GM23338 (cell line): ENCODE measurements around the gene RBM38. TPM values are rescaled to one million over a fixed set of nuclear protein-coding genes. Genes with fewer than 3 reads are reported as not detected.

Experiments used
- ATAC-seq: fragments of 200-7000 bp; cut with Tn5 transposase; 3 replicates; pipeline ENCODE4 v1.9.1; 2020
- DNase-seq: peaks from one replicate; pipeline ENCODE4 v3.0.0-alpha.2; 2015; ENCODE audit warnings: low spot score
- H2AFZ ChIP-seq: fragments of 200-600 bp; sonication (generic); 2 replicates; pipeline ENCODE4 v1.8.0; 2016; ENCODE audit warnings: antibody characterized with exemption, mild to moderate bottlenecking, moderate library complexity
- H3F3A ChIP-seq: fragments of 200-600 bp; sonication (generic); replicated peaks from 2 replicates; pipeline ENCODE4 v1.8.0; 2017; ENCODE audit warnings: antibody characterized with exemption, mixed run types, low read depth
- H3K27ac ChIP-seq: fragments of 200-600 bp; sonication (generic); 2 replicates; pipeline ENCODE4 v1.6.1; 2016; ENCODE audit warnings: low read depth
- H3K27me3 ChIP-seq: fragments of 200-600 bp; sonication (generic); 2 replicates; pipeline ENCODE4 v1.8.0; 2016; ENCODE audit warnings: mild to moderate bottlenecking, mixed run types, moderate library complexity; ENCODE audit not compliant: insufficient read depth
- H3K36me3 ChIP-seq: fragments of 200-600 bp; sonication (generic); 2 replicates; pipeline ENCODE4 v1.8.0; 2016; ENCODE audit warnings: mild to moderate bottlenecking; ENCODE audit not compliant: insufficient read depth
- H3K4me1 ChIP-seq: fragments of 200-600 bp; sonication (generic); 2 replicates; pipeline ENCODE4 v1.8.0; 2016; ENCODE audit warnings: mild to moderate bottlenecking, moderate library complexity; ENCODE audit not compliant: insufficient read depth
- H3K4me2 ChIP-seq: fragments of 200-600 bp; sonication (generic); 2 replicates; pipeline ENCODE4 v1.7.1; 2017; ENCODE audit warnings: mixed run types
- H3K4me3 ChIP-seq: fragments of 200-600 bp; sonication (generic); 2 replicates; pipeline ENCODE4 v1.6.1; 2016; ENCODE audit warnings: mixed run types
- H3K79me2 ChIP-seq: fragments of 200-600 bp; sonication (generic); replicated peaks from 2 replicates; pipeline ENCODE4 v1.8.0; 2017; ENCODE audit warnings: mild to moderate bottlenecking; ENCODE audit not compliant: insufficient read depth
- H3K9me2 ChIP-seq: fragments of 200-600 bp; sonication (generic); 2 replicates; pipeline ENCODE4 v1.8.0; 2017; ENCODE audit not compliant: insufficient read depth
- H4K20me1 ChIP-seq: fragments of 200-600 bp; sonication (generic); replicated peaks from 2 replicates; pipeline ENCODE4 v1.8.0; 2017; ENCODE audit warnings: mild to moderate bottlenecking; ENCODE audit not compliant: insufficient read depth
- H3K27ac Mint-ChIP-seq: 2 replicates; pipeline ENCODE4 v1.8.0; 2020; ENCODE audit warnings: inconsistent platforms, mild to moderate bottlenecking, moderate library complexity, mixed read lengths
- H3K27me3 Mint-ChIP-seq: 3 replicates; pipeline ENCODE4 v1.8.0; 2022; ENCODE audit warnings: low read depth, mild to moderate bottlenecking, moderate library complexity, mixed read lengths, inconsistent platforms; ENCODE audit not compliant: insufficient read depth, poor library complexity
- H3K36me3 Mint-ChIP-seq: 3 replicates; pipeline ENCODE4 v1.8.0; 2021; ENCODE audit warnings: low read depth, mild to moderate bottlenecking, inconsistent platforms, moderate library complexity, mixed read lengths
- H3K4me1 Mint-ChIP-seq: 3 replicates; pipeline ENCODE4 v1.8.0; 2020; ENCODE audit warnings: mild to moderate bottlenecking, inconsistent platforms, mixed read lengths
- H3K4me3 Mint-ChIP-seq: 3 replicates; pipeline ENCODE4 v1.8.0; 2021; ENCODE audit warnings: moderate library complexity, mild to moderate bottlenecking, inconsistent platforms, mixed read lengths
- H3K9me3 Mint-ChIP-seq: 3 replicates; pipeline ENCODE4 v1.8.0; 2020; ENCODE audit warnings: moderate library complexity, mild to moderate bottlenecking, inconsistent platforms, mixed read lengths
- CREB1 ChIP-seq: fragments of 250-450 bp; sonication (Bioruptor Pico); IDR thresholded peaks from 2 replicates; pipeline ENCODE4 v1.5.0; 2020; ENCODE audit warnings: low read depth, mild to moderate bottlenecking, moderate library complexity
- EZH2phosphoT487 ChIP-seq: fragments of 200-600 bp; sonication (generic); IDR thresholded peaks from one replicate; pipeline ENCODE4 v1.8.1; 2018; ENCODE audit warnings: antibody characterized with exemption; ENCODE audit not compliant: unreplicated experiment
- JUNB ChIP-seq: IDR thresholded peaks from one replicate; pipeline ENCODE4 v1.6.1; 2016; ENCODE audit warnings: antibody characterized with exemption; ENCODE audit not compliant: unreplicated experiment
- NANOG ChIP-seq: IDR thresholded peaks from 2 replicates; pipeline ENCODE4 v1.6.1; 2016; ENCODE audit warnings: antibody characterized with exemption, borderline replicate concordance
- POLR2AphosphoS5 ChIP-seq: IDR thresholded peaks from 2 replicates; pipeline ENCODE4 v1.6.1; 2016; ENCODE audit warnings: antibody characterized with exemption, low read depth
- polyA plus RNA-seq: library from polyadenylated mRNA; unstranded; fragments of >200 nt; fragmentation: Nextera tagmentation; extraction: Ambion mirVana; gene quantifications from 2 replicates; pipeline ENCODE4 v1.2.1, GENCODE V29; 2016
- total RNA-seq: library from RNA; depleted of rRNA; stranded (reverse); fragments of >200 nt; shearing (Covaris generic); gene quantifications from 2 replicates; pipeline ENCODE4 v1.2.3, GENCODE V29; 2014
- TF ChIP-seq, protein P1 (sequence below), 2 experiments: fragments of 200-600 bp in 1 of 2; sonication (generic) in 1 of 2; conservative IDR thresholded peaks; 2 replicates each; pipeline versions ENCODE4 v1.5.1 to v1.6.1; 2016 to 2017; ENCODE audit warnings: antibody characterized with exemption in 2 of 2, low read depth in 2 of 2, mild to moderate bottlenecking in 2 of 2, moderate library complexity in 1 of 2
- TF ChIP-seq, protein P2 (sequence below): IDR thresholded peaks from one replicate; pipeline ENCODE4 v1.6.1; 2018; ENCODE audit warnings: antibody characterized with exemption; ENCODE audit not compliant: unreplicated experiment

The RBM38 gene
- total and polyA plus RNA-seq, 2 experiments from 2014 or later, result 22.9 to 80.5 TPM

DNA sequence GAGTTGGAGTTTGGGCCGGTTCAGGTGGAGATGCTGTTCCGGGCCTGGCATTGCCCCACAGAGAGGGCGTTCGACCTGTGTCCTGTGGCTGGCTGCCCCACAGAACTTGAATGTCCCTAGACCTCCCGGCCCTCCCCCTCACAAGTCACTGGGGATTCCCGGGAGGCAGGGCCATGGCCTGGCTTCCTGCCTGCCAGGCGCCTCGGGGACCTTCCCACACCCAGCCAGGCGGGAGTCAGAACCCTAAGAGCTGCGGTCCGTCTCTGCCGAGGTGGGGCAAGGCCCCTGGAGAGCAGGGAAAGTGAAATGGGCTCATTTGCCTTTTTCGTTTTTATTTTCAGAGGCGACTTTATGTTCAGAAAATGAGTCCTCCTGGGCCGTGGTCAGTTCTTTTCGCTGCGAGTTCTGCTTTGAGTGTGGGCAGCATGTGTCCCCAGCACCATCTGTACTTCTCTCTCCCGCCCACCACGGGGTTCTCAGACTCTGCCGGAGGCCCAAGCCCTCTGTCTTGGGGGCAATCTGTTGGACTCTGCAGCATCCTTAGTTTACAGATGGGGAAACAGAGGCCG, 8.5 kb downstream of the RBM38 start (continued):
- TF ChIP-seq POLR2AphosphoS5 (no peak), JUNB (no peak), EZH2phosphoT487 (no peak), NANOG (no peak)
- TF ChIP-seq, protein P1, sequence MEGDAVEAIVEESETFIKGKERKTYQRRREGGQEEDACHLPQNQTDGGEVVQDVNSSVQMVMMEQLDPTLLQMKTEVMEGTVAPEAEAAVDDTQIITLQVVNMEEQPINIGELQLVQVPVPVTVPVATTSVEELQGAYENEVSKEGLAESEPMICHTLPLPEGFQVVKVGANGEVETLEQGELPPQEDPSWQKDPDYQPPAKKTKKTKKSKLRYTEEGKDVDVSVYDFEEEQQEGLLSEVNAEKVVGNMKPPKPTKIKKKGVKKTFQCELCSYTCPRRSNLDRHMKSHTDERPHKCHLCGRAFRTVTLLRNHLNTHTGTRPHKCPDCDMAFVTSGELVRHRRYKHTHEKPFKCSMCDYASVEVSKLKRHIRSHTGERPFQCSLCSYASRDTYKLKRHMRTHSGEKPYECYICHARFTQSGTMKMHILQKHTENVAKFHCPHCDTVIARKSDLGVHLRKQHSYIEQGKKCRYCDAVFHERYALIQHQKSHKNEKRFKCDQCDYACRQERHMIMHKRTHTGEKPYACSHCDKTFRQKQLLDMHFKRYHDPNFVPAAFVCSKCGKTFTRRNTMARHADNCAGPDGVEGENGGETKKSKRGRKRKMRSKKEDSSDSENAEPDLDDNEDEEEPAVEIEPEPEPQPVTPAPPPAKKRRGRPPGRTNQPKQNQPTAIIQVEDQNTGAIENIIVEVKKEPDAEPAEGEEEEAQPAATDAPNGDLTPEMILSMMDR (conservative IDR thresholded peaks at IDR 0.05; ENCODE audit: low read depth in 2 of 2), result no peak
- TF ChIP-seq, protein P2, sequence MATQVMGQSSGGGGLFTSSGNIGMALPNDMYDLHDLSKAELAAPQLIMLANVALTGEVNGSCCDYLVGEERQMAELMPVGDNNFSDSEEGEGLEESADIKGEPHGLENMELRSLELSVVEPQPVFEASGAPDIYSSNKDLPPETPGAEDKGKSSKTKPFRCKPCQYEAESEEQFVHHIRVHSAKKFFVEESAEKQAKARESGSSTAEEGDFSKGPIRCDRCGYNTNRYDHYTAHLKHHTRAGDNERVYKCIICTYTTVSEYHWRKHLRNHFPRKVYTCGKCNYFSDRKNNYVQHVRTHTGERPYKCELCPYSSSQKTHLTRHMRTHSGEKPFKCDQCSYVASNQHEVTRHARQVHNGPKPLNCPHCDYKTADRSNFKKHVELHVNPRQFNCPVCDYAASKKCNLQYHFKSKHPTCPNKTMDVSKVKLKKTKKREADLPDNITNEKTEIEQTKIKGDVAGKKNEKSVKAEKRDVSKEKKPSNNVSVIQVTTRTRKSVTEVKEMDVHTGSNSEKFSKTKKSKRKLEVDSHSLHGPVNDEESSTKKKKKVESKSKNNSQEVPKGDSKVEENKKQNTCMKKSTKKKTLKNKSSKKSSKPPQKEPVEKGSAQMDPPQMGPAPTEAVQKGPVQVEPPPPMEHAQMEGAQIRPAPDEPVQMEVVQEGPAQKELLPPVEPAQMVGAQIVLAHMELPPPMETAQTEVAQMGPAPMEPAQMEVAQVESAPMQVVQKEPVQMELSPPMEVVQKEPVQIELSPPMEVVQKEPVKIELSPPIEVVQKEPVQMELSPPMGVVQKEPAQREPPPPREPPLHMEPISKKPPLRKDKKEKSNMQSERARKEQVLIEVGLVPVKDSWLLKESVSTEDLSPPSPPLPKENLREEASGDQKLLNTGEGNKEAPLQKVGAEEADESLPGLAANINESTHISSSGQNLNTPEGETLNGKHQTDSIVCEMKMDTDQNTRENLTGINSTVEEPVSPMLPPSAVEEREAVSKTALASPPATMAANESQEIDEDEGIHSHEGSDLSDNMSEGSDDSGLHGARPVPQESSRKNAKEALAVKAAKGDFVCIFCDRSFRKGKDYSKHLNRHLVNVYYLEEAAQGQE, result no peak

DNA sequence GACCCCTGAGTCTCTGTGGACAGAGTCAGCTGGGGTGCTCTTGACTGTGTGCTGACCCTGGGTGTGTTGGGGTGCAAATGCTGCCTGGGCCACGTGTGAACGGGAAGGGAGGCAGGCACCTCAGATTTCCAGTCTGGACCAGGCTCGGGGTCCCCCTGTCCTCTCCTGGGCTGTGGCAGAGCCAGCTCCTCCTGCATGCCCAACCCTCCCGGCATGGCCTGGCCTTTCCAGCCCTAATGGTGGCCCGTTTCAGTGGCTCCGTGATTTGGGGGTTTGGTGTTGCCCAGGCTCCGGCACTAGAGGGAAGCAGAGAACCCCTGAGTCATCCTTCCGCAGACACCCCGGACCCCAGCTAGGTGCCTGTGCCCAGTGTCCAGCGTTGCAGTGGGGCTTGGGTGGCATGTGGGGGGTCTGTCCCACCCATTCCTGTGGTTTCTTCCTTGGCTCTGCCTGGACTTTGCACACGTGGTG, 9.1 kb downstream of the RBM38 start:
- no peak overlapping the region for H2AFZ ChIP-seq
- peak; percentile 12; the same call in 1 of the 3 replicates for ATAC-seq
- no peaks in the 10 kb centered on the region for H3K9me3 Mint-ChIP-seq

More for the DNA sequence above, 9.1 kb downstream of the RBM38 start:
- Histone ChIP-seq H3K36me3 (0 out of 2 replicates have a peak, but pooled peaks cover 6% of the 10 kb centered on the region), H4K20me1 (peaks cover 7% of the 10 kb centered on the region), H3K27me3 (no peaks in the 10 kb centered on the region), H3K4me1 (no peaks in the 10 kb centered on the region), H3F3A (no peaks in the 10 kb centered on the region), H3K9me2 (no peaks in the 10 kb centered on the region), H3K4me3 (no peak overlapping the region), H3K27ac (0 out of 2 replicates have a peak overlapping the region, but pooled peaks have one; percentile 50), H3K4me2 (no peak overlapping the region), H3K79me2 (peaks cover 70% of the 10 kb centered on the region)
- peaks cover 7% of the 10 kb centered on the region for H3K27me3 Mint-ChIP-seq
- peaks cover 10% of the 10 kb centered on the region for H3K4me1 Mint-ChIP-seq
- no peak for DNase-seq
- peaks cover 55% of the 10 kb centered on the region for H3K36me3 Mint-ChIP-seq
- TF ChIP-seq CREB1 (CRISPR knock-in tag), result no peak
- TF ChIP-seq, protein P1 (conservative IDR thresholded peaks at IDR 0.05; ENCODE audit: low read depth in 2 of 2), result peak; percentile 29 to 41; a peak in 3 of 4 replicates
- peak overlapping the region; percentile 87; the same call in 1 of the 2 replicates for H3K27ac Mint-ChIP-seq
- no peak overlapping the region for H3K4me3 Mint-ChIP-seq
